Left ventricle myocardium inferior (tissue), 1 donor: ENCODE data around the gene ESPNL. TPM values are rescaled to one million over a fixed set of nuclear protein-coding genes. Genes with fewer than 3 reads are reported as not detected.

Experiments
- DNase-seq: peaks from one replicate; pipeline ENCODE4 v3.0.0-alpha.2; 2020
- H3K27ac ChIP-seq: fragments of 200-600 bp; replicated peaks from 2 replicates; pipeline ENCODE4 v1.8.0; 2021
- H3K27me3 ChIP-seq: fragments of 200-600 bp; 2 replicates; pipeline ENCODE4 v1.8.0; 2021; ENCODE audit warnings: low read depth
- H3K36me3 ChIP-seq: fragments of 200-600 bp; 2 replicates; pipeline ENCODE4 v1.8.0; 2021
- H3K4me1 ChIP-seq: fragments of 200-600 bp; 2 replicates; pipeline ENCODE4 v1.8.0; 2021
- H3K4me3 ChIP-seq: fragments of 200-600 bp; 2 replicates; pipeline ENCODE4 v1.8.0; 2021; ENCODE audit warnings: mild to moderate bottlenecking, moderate library complexity
- H3K9me3 ChIP-seq: fragments of 200-600 bp; replicated peaks from 2 replicates; pipeline ENCODE4 v1.8.0; 2021
- intact Hi-C: fragments of 100-400 bp; cut with micrococcal nuclease; formaldehyde crosslinking; loops from one replicate; pipeline ENCODE4 v1.11.0; 2022
- total RNA-seq: library from RNA; stranded (reverse); fragmentation: NEBNext Ultra II Directional; extraction: Animal tissue kit (Norgen Biotek cat#: 25700); gene quantifications from one replicate; pipeline ENCODE4 v1.2.1, GENCODE V29; 2021
- TF ChIP-seq, protein P1 (sequence below): fragments of 200-600 bp; IDR thresholded peaks from 2 replicates; pipeline ENCODE4 v1.8.0; 2021; ENCODE audit warnings: antibody characterized with exemption, mild to moderate bottlenecking, borderline replicate concordance
- donor health status: DM: no; HTN: yes; CAD: no; lungs with severe emphysema.

Gene ESPNL
- total RNA-seq, 1 donor from 2014 or later, result not detected

DNA sequence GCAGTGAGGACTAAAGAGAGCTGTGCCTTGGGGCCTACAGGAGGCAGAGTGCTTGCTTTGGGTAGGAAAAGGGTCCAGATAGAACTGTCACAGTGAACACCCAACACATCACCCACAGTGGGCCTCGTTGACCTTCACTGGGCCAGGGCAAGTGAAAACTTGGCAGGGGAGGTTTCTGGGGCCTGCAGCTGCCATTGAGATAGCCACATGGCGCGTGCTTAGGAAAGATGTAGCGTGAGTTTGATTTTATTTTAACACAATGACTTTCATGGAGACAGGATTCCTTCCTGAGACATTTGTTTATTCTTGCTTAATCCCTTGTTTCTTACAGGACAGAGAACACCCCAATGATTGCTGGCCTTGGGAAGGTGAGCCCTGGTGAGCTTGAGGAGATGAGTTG lies 9.3 kb upstream of the ESPNL start:
- DNase-seq, result no peak
- no peak overlapping the region for H3K4me3 ChIP-seq
- H3K27me3 ChIP-seq, result no peaks in the 10 kb centered on the region
- intact Hi-C loops, result no loop called here
- no peaks in the 10 kb centered on the region for H3K36me3 ChIP-seq
- no peaks in the 10 kb centered on the region for H3K9me3 ChIP-seq
- no peak overlapping the region for H3K27ac ChIP-seq
- H3K4me1 ChIP-seq, result no peaks in the 10 kb centered on the region
- TF ChIP-seq, protein P1, sequence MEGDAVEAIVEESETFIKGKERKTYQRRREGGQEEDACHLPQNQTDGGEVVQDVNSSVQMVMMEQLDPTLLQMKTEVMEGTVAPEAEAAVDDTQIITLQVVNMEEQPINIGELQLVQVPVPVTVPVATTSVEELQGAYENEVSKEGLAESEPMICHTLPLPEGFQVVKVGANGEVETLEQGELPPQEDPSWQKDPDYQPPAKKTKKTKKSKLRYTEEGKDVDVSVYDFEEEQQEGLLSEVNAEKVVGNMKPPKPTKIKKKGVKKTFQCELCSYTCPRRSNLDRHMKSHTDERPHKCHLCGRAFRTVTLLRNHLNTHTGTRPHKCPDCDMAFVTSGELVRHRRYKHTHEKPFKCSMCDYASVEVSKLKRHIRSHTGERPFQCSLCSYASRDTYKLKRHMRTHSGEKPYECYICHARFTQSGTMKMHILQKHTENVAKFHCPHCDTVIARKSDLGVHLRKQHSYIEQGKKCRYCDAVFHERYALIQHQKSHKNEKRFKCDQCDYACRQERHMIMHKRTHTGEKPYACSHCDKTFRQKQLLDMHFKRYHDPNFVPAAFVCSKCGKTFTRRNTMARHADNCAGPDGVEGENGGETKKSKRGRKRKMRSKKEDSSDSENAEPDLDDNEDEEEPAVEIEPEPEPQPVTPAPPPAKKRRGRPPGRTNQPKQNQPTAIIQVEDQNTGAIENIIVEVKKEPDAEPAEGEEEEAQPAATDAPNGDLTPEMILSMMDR, result no peak

DNA sequence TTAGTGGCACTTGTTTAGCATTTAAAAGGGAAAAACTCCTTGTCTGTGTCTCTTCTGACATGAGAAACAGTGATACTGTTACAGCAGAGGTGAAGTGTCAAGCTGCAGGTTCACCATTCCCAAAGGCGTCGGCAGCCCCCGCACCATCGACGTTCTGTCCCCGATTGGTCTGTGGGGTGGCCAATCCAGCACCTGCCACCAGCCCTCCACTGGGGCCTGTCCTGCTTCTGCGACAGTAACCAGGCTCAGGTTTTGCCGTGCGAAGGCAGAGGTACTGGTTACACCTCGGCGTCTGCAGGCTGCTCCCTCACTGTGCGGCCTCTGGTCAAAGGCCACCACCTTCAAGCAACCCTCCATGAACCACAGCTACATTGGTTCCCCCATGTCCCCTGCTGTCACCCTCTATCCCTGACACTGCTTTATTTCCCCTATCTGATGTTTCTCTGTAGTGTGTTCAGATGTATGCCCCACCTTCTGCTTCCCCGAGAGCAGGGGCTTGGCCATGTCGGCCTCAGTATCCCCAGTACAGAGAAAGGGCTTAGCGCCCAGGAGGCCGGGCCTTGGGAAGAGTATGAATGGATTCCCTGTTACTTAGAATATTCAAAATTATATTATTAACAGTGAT lies 8.6 kb upstream of the ESPNL start:
- Histone ChIP-seq H3K36me3 (no peaks in the 10 kb centered on the region), H3K4me3 (no peak overlapping the region), H3K9me3 (no peaks in the 10 kb centered on the region), H3K27ac (no peak overlapping the region), H3K4me1 (no peaks in the 10 kb centered on the region), H3K27me3 (no peaks in the 10 kb centered on the region)
- TF ChIP-seq, protein P1, result no peak
- no peak for DNase-seq
- intact Hi-C loops, result no loop called here

DNA sequence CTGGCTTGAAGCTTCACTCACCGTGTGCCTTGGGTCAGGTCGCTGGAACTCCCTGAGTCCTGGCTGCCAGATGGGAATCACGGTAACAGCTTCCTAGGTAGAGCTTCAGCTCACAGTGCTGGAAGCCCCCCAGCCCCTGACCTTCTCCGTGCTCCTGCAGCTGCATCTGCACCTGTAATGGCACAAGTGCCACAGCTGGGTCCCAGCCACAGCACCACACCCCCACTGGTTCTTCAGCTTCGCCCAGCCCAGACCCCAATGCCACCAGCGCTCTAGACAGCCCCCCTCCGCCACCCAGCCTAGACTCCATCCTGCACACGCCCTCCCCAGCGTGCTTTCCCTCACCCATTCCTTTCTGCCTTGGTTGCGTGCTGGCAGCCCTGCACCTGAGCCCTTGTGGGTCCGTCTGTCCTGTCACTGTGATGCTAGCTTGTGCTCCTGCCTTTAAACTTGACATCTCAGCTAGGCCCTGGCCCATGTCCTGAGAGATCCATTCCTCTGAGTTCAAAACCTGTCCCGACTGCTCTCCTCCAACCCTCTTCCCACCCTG lies 7.6 kb upstream of the ESPNL start:
- Histone ChIP-seq H3K27me3 (no peaks in the 10 kb centered on the region), H3K4me1 (no peaks in the 10 kb centered on the region)

DNA sequence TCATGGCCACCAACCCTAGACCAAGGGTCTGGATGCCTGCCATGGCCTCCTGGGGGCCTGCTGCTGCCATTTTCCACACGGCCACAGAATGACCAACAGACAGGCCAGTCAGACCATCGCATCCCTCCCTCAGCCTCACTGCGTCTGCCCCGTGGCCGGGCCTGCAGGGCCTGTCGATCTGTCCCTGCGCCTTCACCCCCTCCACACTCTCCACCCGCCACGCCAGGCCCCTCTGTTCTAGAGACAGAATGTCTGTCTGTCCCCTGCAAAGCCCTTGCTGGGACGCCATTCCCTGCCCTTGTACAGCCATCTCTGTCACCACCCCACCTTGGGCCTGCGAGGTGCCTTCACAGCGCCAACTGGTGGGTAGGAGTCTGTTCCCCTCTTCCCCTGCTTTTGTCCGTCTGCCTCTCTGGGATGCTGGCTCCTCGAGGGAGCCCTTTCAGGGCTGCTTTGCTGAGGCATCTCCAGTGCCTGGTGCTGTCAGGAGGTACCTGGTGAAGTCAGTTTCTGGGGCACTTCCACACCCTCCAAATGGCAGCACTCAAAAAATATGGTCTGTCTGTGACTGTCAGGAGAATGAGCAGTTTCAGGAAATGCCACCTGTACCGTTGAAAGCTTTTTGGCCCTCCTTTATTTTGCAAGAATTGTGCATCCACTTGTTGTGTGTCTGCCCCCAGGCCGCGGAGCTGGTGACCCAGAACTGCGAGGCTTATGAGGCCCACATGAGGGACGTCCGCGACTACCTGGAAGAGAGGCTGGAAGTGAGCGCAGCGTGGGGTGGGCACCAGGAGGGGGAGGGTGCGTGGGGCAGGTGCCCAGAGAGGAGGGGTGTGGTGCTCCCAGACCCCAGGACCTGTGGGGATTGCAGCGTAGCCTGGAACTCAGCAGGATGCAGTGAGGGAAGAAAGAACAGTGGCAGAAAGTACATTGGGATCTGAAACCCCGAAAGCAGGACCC lies 6.7 kb upstream of the ESPNL start:
- H3K4me3 ChIP-seq, result no peak overlapping the region
- no peaks in the 10 kb centered on the region for H3K4me1 ChIP-seq
- TF ChIP-seq, protein P1, result no peak
- intact Hi-C loops, result no loop called here
- H3K27me3 ChIP-seq, result no peaks in the 10 kb centered on the region
- no peaks in the 10 kb centered on the region for H3K9me3 ChIP-seq
- no peak for DNase-seq
- no peaks in the 10 kb centered on the region for H3K36me3 ChIP-seq
- no peak overlapping the region for H3K27ac ChIP-seq

More for the DNA sequence above, 7.6 kb upstream of the ESPNL start:
- no peak for DNase-seq
- Histone ChIP-seq H3K36me3 (no peaks in the 10 kb centered on the region), H3K4me3 (no peak overlapping the region), H3K27ac (no peak overlapping the region), H3K9me3 (no peaks in the 10 kb centered on the region)
- TF ChIP-seq, protein P1, result no peak
- intact Hi-C loops, result no loop called here

DNA sequence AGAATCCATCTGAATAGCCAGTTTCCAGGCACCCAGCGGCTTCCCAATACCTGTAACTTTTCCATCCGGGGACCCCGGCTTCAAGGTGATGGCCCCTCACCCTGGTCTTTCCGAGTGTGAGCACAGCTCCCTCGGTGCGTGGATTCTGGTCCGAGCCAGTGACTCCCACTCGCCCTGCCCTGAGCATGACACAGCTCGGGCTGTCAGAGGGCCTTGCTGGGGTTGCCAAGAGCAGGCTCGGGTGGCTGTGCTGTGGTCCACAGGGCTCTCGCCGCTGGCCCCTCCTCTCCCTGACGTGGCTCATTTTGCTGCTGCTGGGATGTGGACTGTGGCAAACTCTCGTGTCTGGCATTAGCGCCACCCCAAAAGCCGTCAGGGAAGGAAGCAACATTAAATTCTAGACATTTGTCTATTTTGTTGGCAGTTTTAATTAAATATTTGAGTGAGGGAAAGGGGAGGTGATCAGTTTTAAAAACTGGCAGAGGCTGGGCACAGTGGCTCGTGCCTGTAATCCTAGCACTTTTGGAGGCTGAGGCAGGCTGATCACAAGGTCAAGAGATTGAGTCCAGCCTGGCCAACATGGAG lies 5.6 kb upstream of the ESPNL start:
- H3K4me3 ChIP-seq, result no peak overlapping the region
- peaks cover 9% of the 10 kb centered on the region for H3K4me1 ChIP-seq
- H3K27ac ChIP-seq, result no peak overlapping the region
- TF ChIP-seq, protein P1, result no peak
- H3K9me3 ChIP-seq, result no peaks in the 10 kb centered on the region
- no peaks in the 10 kb centered on the region for H3K27me3 ChIP-seq
- no peak for DNase-seq
- intact Hi-C loops, result no loop called here
- H3K36me3 ChIP-seq, result no peaks in the 10 kb centered on the region
